SK-N-SH (cell line): ENCODE measurements around the gene FAHD2A. TPM values are rescaled to one million over a fixed set of nuclear protein-coding genes. Genes with fewer than 3 reads are reported as not detected.

Experiments used
- CTCF ChIA-PET: fragments of 300-600, 350-600 bp; formaldehyde crosslinking; extraction: SDS; loops from one replicate; lab custom pipeline; 2021; lab: Yijun Ruan, JAX
- POLR2A ChIA-PET: fragments of 350-600 bp; sonication (Branson Sonifier 250); formaldehyde crosslinking; extraction: SDS; loops from one replicate; lab custom pipeline; 2020; ENCODE audit warnings: antibody characterized with exemption, inconsistent platforms; lab: Yijun Ruan, JAX
- DNase-seq: peaks from one replicate; pipeline ENCODE4 v3.0.0; 2012
- H2AFZ ChIP-seq: fragments of 200-600 bp; sonication (generic); 2 replicates; pipeline ENCODE4 v1.8.1; 2016; ENCODE audit warnings: antibody characterized with exemption, mild to moderate bottlenecking, low read depth
- H3F3A ChIP-seq: fragments of 200-600 bp; sonication (generic); replicated peaks from 2 replicates; pipeline ENCODE3; 2016; ENCODE audit warnings: antibody characterized with exemption, mild to moderate bottlenecking; ENCODE audit not compliant: insufficient read depth
- H3K27ac ChIP-seq, 2 experiments: fragments of 200-500 bp in 1 of 2; fragments of 200-600 bp in 1 of 2; sonication (Bioruptor generic) in 1 of 2; sonication (generic), shearing (Covaris generic) in 1 of 2; 2 replicates each; pipeline versions ENCODE4 v1.5.1 to v1.6.1; 2014 to 2016; ENCODE audit warnings: low read depth in 2 of 2, inconsistent platforms in 1 of 2, low read length in 1 of 2, mild to moderate bottlenecking in 1 of 2, mixed read lengths in 1 of 2
- H3K27me3 ChIP-seq: fragments of 200-600 bp; sonication (generic), shearing (Covaris generic); 2 replicates; pipeline ENCODE4 v1.6.1; 2016; ENCODE audit warnings: mixed run types; ENCODE audit not compliant: insufficient read depth
- H3K36me3 ChIP-seq, 2 experiments: fragments of 200-500 bp in 1 of 2; fragments of 200-600 bp in 1 of 2; sonication (Bioruptor generic) in 1 of 2; sonication (generic) in 1 of 2; replicated peaks in 1 of 2; 2 replicates each; pipeline versions ENCODE3 to v1.5.1; 2014 to 2016; ENCODE audit warnings: low read length in 1 of 2, mild to moderate bottlenecking in 1 of 2; ENCODE audit not compliant: insufficient read depth in 2 of 2, control insufficient read depth in 1 of 2
- H3K4me1 ChIP-seq, 2 experiments: fragments of 200-500 bp in 1 of 2; fragments of 200-600 bp in 1 of 2; sonication (Bioruptor generic) in 1 of 2; sonication (generic), shearing (Covaris generic) in 1 of 2; 2 replicates each; pipeline versions ENCODE4 v1.5.1 to v1.6.1; 2014 to 2016; ENCODE audit warnings: low read depth in 1 of 2, low read length in 1 of 2, mixed run types in 1 of 2; ENCODE audit not compliant: insufficient read depth in 2 of 2, control insufficient read depth in 1 of 2
- H3K4me2 ChIP-seq: fragments of 200-600 bp; sonication (generic), shearing (Covaris generic); 2 replicates; pipeline ENCODE4 v1.6.1; 2017; ENCODE audit warnings: mixed run types
- H3K4me3 ChIP-seq, 2 experiments: fragments of 200-500 bp in 1 of 2; fragments of 200-600 bp in 1 of 2; sonication (Bioruptor generic) in 1 of 2; sonication (generic), shearing (Covaris generic) in 1 of 2; 2 replicates each; pipeline versions ENCODE4 v1.5.1 to v1.8.1; 2014 to 2016; ENCODE audit warnings: low read depth in 2 of 2, inconsistent platforms in 1 of 2, low read length in 1 of 2, mild to moderate bottlenecking in 1 of 2, mixed read lengths in 1 of 2, moderate library complexity in 1 of 2
- H3K79me2 ChIP-seq: fragments of 200-600 bp; sonication (generic); 2 replicates; pipeline ENCODE4 v1.8.1; 2017; ENCODE audit warnings: mild to moderate bottlenecking; ENCODE audit not compliant: insufficient read depth
- H3K9ac ChIP-seq: fragments of 200-600 bp; sonication (generic); 2 replicates; pipeline ENCODE4 v1.6.1; 2017; ENCODE audit warnings: mixed run types
- H3K9me2 ChIP-seq: fragments of 200-600 bp; sonication (generic); 2 replicates; pipeline ENCODE4 v1.6.1; 2017; ENCODE audit warnings: mixed run types
- H3K9me3 ChIP-seq: fragments of 200-600 bp; sonication (generic); 2 replicates; pipeline ENCODE4 v1.6.1; 2017; ENCODE audit warnings: mixed run types, mild to moderate bottlenecking, moderate library complexity
- H4K20me1 ChIP-seq: fragments of 200-600 bp; sonication (generic); 2 replicates; pipeline ENCODE4 v1.6.1; 2017; ENCODE audit warnings: mild to moderate bottlenecking, mixed run types; ENCODE audit not compliant: insufficient read depth
- CHD2 ChIP-seq: fragments of 150-350 bp; IDR thresholded peaks from 2 replicates; pipeline ENCODE4 v1.6.1; 2018; ENCODE audit warnings: low read length; ENCODE audit not compliant: partially characterized antibody
- EP300 ChIP-seq, 2 experiments: IDR thresholded peaks; 2 replicates each; pipeline versions ENCODE4 v1.4.0 to v1.6.1; 2012; ENCODE audit warnings: borderline replicate concordance in 1 of 2, low read depth in 1 of 2, low read length in 1 of 2
- EZH2phosphoT487 ChIP-seq: fragments of 200-600 bp; sonication (generic); IDR thresholded peaks from 2 replicates; pipeline ENCODE4 v1.6.1; 2017; ENCODE audit warnings: low read depth, mixed run types, mild to moderate bottlenecking, antibody characterized with exemption, moderate library complexity, borderline replicate concordance
- FOXM1 ChIP-seq: IDR thresholded peaks from 2 replicates; pipeline ENCODE4 v1.4.0; 2012; ENCODE audit warnings: low read depth, mild to moderate bottlenecking
- MEF2A ChIP-seq: IDR thresholded peaks from 2 replicates; pipeline ENCODE4 v1.4.0; 2012; ENCODE audit warnings: low read depth, borderline replicate concordance
- MXI1 ChIP-seq: IDR thresholded peaks from 2 replicates; pipeline ENCODE4 v1.6.1; 2012; ENCODE audit warnings: mild to moderate bottlenecking, low read depth, low read length, improper control_type of control experiment
- RCOR1 ChIP-seq: fragments of 150-350 bp; IDR thresholded peaks from 2 replicates; pipeline ENCODE4 v1.6.1; 2017; ENCODE audit warnings: antibody characterized with exemption, low read length
- TEAD4 ChIP-seq: IDR thresholded peaks from 2 replicates; pipeline ENCODE4 v1.4.0; 2012; ENCODE audit warnings: mild to moderate bottlenecking, borderline replicate concordance; ENCODE audit not compliant: insufficient read depth
- YY1 ChIP-seq: IDR thresholded peaks from 2 replicates; pipeline ENCODE4 v1.4.0; 2012; ENCODE audit warnings: low read depth, mild to moderate bottlenecking
- WGBS: methylation state at CpG from one replicate; pipeline ENCODE4 v1.1.6; 2017; ENCODE audit warnings: low lambda C conversion rate; 5-methylcytosine and 5-hydroxymethylcytosine counted together
- polyA plus RNA-seq, 3 experiments: library from polyadenylated mRNA; depleted of rRNA; stranded (reverse); fragments of >200 nt; gene quantifications; 2 replicates each; pipeline ENCODE4 v1.2.3, GENCODE V29; 2012
- TF ChIP-seq, protein P1 (sequence below): IDR thresholded peaks from 2 replicates; pipeline ENCODE4 v1.4.0; 2012; ENCODE audit warnings: low read depth
- TF ChIP-seq, protein P2 (sequence below): fragments of 150-350 bp; IDR thresholded peaks from 2 replicates; pipeline ENCODE4 v1.6.1; 2016; ENCODE audit warnings: mild to moderate bottlenecking, low read depth, low read length
- TF ChIP-seq, protein P3 (sequence below): IDR thresholded peaks from 2 replicates; pipeline ENCODE4 v1.6.1; 2012; ENCODE audit warnings: mild to moderate bottlenecking, low read depth, low read length, moderate library complexity
- TF ChIP-seq, protein P4 (sequence below): IDR thresholded peaks from 2 replicates; pipeline ENCODE4 v1.4.0; 2012; ENCODE audit warnings: low read depth, borderline replicate concordance
- TF ChIP-seq, protein P5 (sequence below): fragments of 200-600 bp; sonication (generic); IDR thresholded peaks from 2 replicates; pipeline ENCODE4 v1.6.1; 2017; ENCODE audit warnings: antibody characterized with exemption, mild to moderate bottlenecking, moderate library complexity

The FAHD2A gene
- polyA plus RNA-seq, 1 of the 3 experiments (the other 2 are of a cell fraction) = 40.5 TPM

DNA sequence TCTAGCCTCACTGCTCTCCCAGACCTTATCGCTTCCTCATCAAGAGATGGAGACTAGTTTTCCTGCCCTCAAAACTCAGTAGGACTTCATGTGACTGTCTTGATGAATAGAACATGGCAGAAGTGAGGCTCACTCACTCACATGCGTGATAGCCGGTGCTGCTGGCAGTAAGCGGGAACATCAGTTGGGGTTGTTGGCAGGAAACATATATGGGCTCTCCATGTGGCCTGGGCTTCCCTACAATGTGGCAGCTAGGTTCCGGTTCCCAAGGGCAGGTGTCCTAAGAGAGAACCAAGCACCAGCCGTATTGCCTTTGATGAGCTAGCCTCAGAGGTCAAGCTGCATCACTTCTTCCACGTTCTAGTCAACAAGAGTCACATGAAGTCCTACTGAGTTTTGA, 15.2 kb upstream of the FAHD2A start:
- Histone ChIP-seq H2AFZ (no peak overlapping the region), H4K20me1 (no peaks in the 10 kb centered on the region), H3K27ac (no peak overlapping the region), H3K4me3 (no peak overlapping the region), H3K4me2 (no peak overlapping the region), H3F3A (no peaks in the 10 kb centered on the region), H3K9me3 (no peaks in the 10 kb centered on the region), H3K9ac (no peak overlapping the region), H3K27me3 (no peaks in the 10 kb centered on the region; the same call in 1 of the 2 replicates), H3K36me3 (no peaks in the 10 kb centered on the region), H3K9me2 (no peaks in the 10 kb centered on the region), H3K4me1 (no peaks in the 10 kb centered on the region), H3K79me2 (no peaks in the 10 kb centered on the region)
- DNase-seq = no peak
- TF ChIP-seq, protein P1, sequence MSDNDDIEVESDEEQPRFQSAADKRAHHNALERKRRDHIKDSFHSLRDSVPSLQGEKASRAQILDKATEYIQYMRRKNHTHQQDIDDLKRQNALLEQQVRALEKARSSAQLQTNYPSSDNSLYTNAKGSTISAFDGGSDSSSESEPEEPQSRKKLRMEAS = no peak
- TF ChIP-seq, protein P2, sequence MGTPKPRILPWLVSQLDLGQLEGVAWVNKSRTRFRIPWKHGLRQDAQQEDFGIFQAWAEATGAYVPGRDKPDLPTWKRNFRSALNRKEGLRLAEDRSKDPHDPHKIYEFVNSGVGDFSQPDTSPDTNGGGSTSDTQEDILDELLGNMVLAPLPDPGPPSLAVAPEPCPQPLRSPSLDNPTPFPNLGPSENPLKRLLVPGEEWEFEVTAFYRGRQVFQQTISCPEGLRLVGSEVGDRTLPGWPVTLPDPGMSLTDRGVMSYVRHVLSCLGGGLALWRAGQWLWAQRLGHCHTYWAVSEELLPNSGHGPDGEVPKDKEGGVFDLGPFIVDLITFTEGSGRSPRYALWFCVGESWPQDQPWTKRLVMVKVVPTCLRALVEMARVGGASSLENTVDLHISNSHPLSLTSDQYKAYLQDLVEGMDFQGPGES = no peak
- TF ChIP-seq MEF2A = no peak
- TF ChIP-seq CHD2 = no peak
- TF ChIP-seq TEAD4 = no peak
- no peak for TF ChIP-seq EP300 (IDR thresholded peaks at IDR 0.05; ENCODE audit: borderline replicate concordance in 1 of 2, low read depth in 1 of 2, low read length in 1 of 2)
- TF ChIP-seq, protein P3, sequence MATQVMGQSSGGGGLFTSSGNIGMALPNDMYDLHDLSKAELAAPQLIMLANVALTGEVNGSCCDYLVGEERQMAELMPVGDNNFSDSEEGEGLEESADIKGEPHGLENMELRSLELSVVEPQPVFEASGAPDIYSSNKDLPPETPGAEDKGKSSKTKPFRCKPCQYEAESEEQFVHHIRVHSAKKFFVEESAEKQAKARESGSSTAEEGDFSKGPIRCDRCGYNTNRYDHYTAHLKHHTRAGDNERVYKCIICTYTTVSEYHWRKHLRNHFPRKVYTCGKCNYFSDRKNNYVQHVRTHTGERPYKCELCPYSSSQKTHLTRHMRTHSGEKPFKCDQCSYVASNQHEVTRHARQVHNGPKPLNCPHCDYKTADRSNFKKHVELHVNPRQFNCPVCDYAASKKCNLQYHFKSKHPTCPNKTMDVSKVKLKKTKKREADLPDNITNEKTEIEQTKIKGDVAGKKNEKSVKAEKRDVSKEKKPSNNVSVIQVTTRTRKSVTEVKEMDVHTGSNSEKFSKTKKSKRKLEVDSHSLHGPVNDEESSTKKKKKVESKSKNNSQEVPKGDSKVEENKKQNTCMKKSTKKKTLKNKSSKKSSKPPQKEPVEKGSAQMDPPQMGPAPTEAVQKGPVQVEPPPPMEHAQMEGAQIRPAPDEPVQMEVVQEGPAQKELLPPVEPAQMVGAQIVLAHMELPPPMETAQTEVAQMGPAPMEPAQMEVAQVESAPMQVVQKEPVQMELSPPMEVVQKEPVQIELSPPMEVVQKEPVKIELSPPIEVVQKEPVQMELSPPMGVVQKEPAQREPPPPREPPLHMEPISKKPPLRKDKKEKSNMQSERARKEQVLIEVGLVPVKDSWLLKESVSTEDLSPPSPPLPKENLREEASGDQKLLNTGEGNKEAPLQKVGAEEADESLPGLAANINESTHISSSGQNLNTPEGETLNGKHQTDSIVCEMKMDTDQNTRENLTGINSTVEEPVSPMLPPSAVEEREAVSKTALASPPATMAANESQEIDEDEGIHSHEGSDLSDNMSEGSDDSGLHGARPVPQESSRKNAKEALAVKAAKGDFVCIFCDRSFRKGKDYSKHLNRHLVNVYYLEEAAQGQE = no peak
- ChIA-PET CTCF (interaction anchor here (0.5 to 3.5 kb wide), 3 partner anchors 15 to 113 kb away, joined by 3 to 27 read pairs (median 24); partner anchors contain the start of gene FAHD2A), POLR2A (no interaction called here)
- WGBS = 62% methylated on average over 7 of the region's 7 CpGs

DNA sequence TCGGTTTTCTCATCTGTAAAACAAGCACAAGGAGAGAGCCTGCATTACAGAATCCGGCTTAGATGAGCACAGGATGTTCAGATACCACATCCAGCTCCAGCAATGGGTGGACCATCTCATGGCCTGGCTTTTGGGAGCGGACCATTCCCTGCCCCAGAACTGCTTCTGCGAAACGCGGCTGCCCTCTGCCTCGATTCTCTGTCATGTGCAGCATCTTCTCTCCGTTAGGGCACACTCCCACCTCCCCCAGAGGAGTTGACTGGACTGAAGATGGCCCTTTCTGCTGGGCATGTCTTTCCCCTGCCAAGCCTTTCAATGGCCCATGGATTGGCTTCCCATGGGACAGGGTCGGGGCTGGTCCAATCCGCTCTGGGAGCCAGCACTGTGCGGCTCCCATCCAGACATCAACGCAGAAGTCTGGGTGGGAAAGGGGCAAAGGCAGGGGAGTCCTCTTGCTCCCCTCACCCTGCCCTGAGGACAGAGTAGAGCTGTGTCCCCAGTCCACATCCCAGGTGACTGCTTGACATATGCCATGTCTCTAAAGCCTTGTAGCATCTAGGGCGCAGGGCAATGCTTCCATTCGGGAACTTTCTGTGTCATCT, 14.3 kb upstream of the FAHD2A start:
- H3K79me2 ChIP-seq = no peaks in the 10 kb centered on the region
- H4K20me1 ChIP-seq = no peaks in the 10 kb centered on the region
- H3K27me3 ChIP-seq = no peaks in the 10 kb centered on the region; the same call in 1 of the 2 replicates
- no peak for DNase-seq
- H3K27ac ChIP-seq = no peak overlapping the region
- H3K4me1 ChIP-seq = no peaks in the 10 kb centered on the region
- WGBS = 42% methylated on average over 10 of the region's 14 CpGs
- ChIA-PET CTCF (interaction anchor here (0.5 to 3.5 kb wide), 13 partner anchors 9 to 342 kb away, joined by 3 to 27 read pairs (median 6); partner anchors contain the start of gene FAHD2A), POLR2A (no interaction called here)
- H3K9ac ChIP-seq = no peak overlapping the region
- no peaks in the 10 kb centered on the region for H3F3A ChIP-seq
- H3K36me3 ChIP-seq = no peaks in the 10 kb centered on the region
- H3K4me3 ChIP-seq = no peak overlapping the region
- H3K4me2 ChIP-seq = no peak overlapping the region
- no peaks in the 10 kb centered on the region for H3K9me3 ChIP-seq
- no peaks in the 10 kb centered on the region for H3K9me2 ChIP-seq
- H2AFZ ChIP-seq = no peak overlapping the region
- TF ChIP-seq EZH2phosphoT487 = no peak
- TF ChIP-seq, protein P3 = no peak
- TF ChIP-seq MXI1 = no peak
- TF ChIP-seq TEAD4 = no peak
- TF ChIP-seq, protein P4, sequence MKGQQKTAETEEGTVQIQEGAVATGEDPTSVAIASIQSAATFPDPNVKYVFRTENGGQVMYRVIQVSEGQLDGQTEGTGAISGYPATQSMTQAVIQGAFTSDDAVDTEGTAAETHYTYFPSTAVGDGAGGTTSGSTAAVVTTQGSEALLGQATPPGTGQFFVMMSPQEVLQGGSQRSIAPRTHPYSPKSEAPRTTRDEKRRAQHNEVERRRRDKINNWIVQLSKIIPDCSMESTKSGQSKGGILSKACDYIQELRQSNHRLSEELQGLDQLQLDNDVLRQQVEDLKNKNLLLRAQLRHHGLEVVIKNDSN = no peak
- TF ChIP-seq FOXM1 = no peak
- TF ChIP-seq YY1 = no peak
- TF ChIP-seq, protein P5, sequence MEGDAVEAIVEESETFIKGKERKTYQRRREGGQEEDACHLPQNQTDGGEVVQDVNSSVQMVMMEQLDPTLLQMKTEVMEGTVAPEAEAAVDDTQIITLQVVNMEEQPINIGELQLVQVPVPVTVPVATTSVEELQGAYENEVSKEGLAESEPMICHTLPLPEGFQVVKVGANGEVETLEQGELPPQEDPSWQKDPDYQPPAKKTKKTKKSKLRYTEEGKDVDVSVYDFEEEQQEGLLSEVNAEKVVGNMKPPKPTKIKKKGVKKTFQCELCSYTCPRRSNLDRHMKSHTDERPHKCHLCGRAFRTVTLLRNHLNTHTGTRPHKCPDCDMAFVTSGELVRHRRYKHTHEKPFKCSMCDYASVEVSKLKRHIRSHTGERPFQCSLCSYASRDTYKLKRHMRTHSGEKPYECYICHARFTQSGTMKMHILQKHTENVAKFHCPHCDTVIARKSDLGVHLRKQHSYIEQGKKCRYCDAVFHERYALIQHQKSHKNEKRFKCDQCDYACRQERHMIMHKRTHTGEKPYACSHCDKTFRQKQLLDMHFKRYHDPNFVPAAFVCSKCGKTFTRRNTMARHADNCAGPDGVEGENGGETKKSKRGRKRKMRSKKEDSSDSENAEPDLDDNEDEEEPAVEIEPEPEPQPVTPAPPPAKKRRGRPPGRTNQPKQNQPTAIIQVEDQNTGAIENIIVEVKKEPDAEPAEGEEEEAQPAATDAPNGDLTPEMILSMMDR = no peak
- TF ChIP-seq RCOR1 = no peak
